Neural cell (in vitro differentiated cells): ENCODE measurements around the gene TPD52L1. TPM values are rescaled to one million over a fixed set of nuclear protein-coding genes. Genes with fewer than 3 reads are reported as not detected.

Experiments
- H2AFZ ChIP-seq: fragments of 200-600, 300-800 bp; sonication (generic), shearing (Covaris generic); 2 replicates; pipeline ENCODE4 v1.6.0; 2014; ENCODE audit warnings: low read depth, mild to moderate bottlenecking, antibody characterized with exemption, low read length, moderate library complexity
- H3F3A ChIP-seq: fragments of 200-600 bp; shearing (Covaris generic); 2 replicates; pipeline ENCODE4 v1.6.1; 2016; ENCODE audit warnings: mild to moderate bottlenecking, moderate library complexity, mixed read lengths, antibody characterized with exemption, low read length; ENCODE audit not compliant: insufficient read depth, poor library complexity, severe bottlenecking
- H3K27ac ChIP-seq: fragments of 200-600, 300-800 bp; sonication (generic), shearing (Covaris generic); 2 replicates; pipeline ENCODE4 v1.5.1; 2014; ENCODE audit warnings: mild to moderate bottlenecking, low read length, moderate library complexity
- H3K27me3 ChIP-seq: fragments of 300-800, 200-600 bp; sonication (generic), shearing (Covaris generic); 2 replicates; pipeline ENCODE4 v1.6.0; 2014; ENCODE audit warnings: mild to moderate bottlenecking, low read depth, low read length, moderate library complexity; ENCODE audit not compliant: insufficient read depth
- H3K36me3 ChIP-seq: fragments of 300-800, 200-600 bp; sonication (generic), shearing (Covaris generic); 2 replicates; pipeline ENCODE4 v1.5.1; 2014; ENCODE audit warnings: mild to moderate bottlenecking, antibody characterized with exemption, low read length, moderate library complexity; ENCODE audit not compliant: insufficient read depth
- H3K4me2 ChIP-seq: fragments of 300-800, 200-600 bp; sonication (generic), shearing (Covaris generic); 2 replicates; pipeline ENCODE4 v1.6.0; 2014; ENCODE audit warnings: mild to moderate bottlenecking, low read length
- H3K4me3 ChIP-seq: fragments of 300-800, 200-600 bp; sonication (generic), shearing (Covaris generic); 2 replicates; pipeline ENCODE4 v1.5.1; 2014; ENCODE audit warnings: mild to moderate bottlenecking, low read length, moderate library complexity
- H3K79me2 ChIP-seq: fragments of 200-600 bp; shearing (Covaris generic); replicated peaks from 2 replicates; pipeline ENCODE4 v1.6.0; 2014; ENCODE audit warnings: mild to moderate bottlenecking, low read length, moderate library complexity; ENCODE audit not compliant: insufficient read depth
- H3K9ac ChIP-seq: fragments of 300-800, 200-600 bp; sonication (generic), shearing (Covaris generic); 2 replicates; pipeline ENCODE4 v1.6.1; 2016; ENCODE audit warnings: mild to moderate bottlenecking, low read length, mixed read lengths
- H3K9me2 ChIP-seq: fragments of 200-600 bp; shearing (Covaris generic); 2 replicates; pipeline ENCODE4 v1.6.1; 2016; ENCODE audit warnings: mild to moderate bottlenecking, low read length, mixed read lengths; ENCODE audit not compliant: insufficient read depth
- H3K9me3 ChIP-seq: fragments of 200-600, 300-800 bp; sonication (generic), shearing (Covaris generic); 2 replicates; pipeline ENCODE4 v1.6.1; 2016; ENCODE audit warnings: mild to moderate bottlenecking, mixed run types, low read length, moderate library complexity, mixed read lengths
- H4K20me1 ChIP-seq: fragments of 200-600 bp; shearing (Covaris generic); 2 replicates; pipeline ENCODE4 v1.6.1; 2016; ENCODE audit warnings: mild to moderate bottlenecking, mixed run types; ENCODE audit not compliant: insufficient read depth
- EP300 ChIP-seq: fragments of 450-650 bp; conservative IDR thresholded peaks from 2 replicates; pipeline ENCODE4 v1.6.1; 2014; ENCODE audit warnings: antibody characterized with exemption, mild to moderate bottlenecking, moderate library complexity; ENCODE audit not compliant: poor library complexity, severe bottlenecking
- EZH2 ChIP-seq: fragments of 200-600, 300-800 bp; shearing (Covaris generic), sonication (generic); IDR thresholded peaks from 2 replicates; pipeline ENCODE4 v1.6.1; 2014; ENCODE audit warnings: antibody characterized with exemption, low read length, borderline replicate concordance, mild to moderate bottlenecking; ENCODE audit not compliant: insufficient read depth, poor library complexity, severe bottlenecking
- MXI1 ChIP-seq: fragments of 450-650 bp; conservative IDR thresholded peaks from 2 replicates; pipeline ENCODE4 v1.6.1; 2014; ENCODE audit warnings: antibody characterized with exemption, mild to moderate bottlenecking; ENCODE audit not compliant: poor library complexity, severe bottlenecking
- POLR2AphosphoS5 ChIP-seq: IDR thresholded peaks from 2 replicates; pipeline ENCODE4 v1.6.1; 2012
- RAD21 ChIP-seq: fragments of 450-650 bp; conservative IDR thresholded peaks from 2 replicates; pipeline ENCODE4 v1.6.1; 2014; ENCODE audit warnings: antibody characterized with exemption, mild to moderate bottlenecking, moderate library complexity
- SMC3 ChIP-seq: fragments of 450-650 bp; conservative IDR thresholded peaks from 2 replicates; pipeline ENCODE4 v1.6.1; 2014; ENCODE audit warnings: antibody characterized with exemption, mild to moderate bottlenecking, moderate library complexity; ENCODE audit not compliant: poor library complexity
- TAF1 ChIP-seq: IDR thresholded peaks from 2 replicates; pipeline ENCODE4 v1.6.1; 2012; ENCODE audit warnings: low read depth
- polyA plus RNA-seq: library from polyadenylated mRNA; depleted of rRNA; stranded (reverse); fragments of >200 nt; gene quantifications from 2 replicates; pipeline ENCODE4 v1.2.3, GENCODE V29; 2014
- TF ChIP-seq, protein P1 (sequence below): IDR thresholded peaks from 2 replicates; pipeline ENCODE4 v1.6.1; 2012; ENCODE audit warnings: borderline replicate concordance
- TF ChIP-seq, protein P2 (sequence below): fragments of 450-650 bp; IDR thresholded peaks from 2 replicates; pipeline ENCODE4 v1.5.1; 2014; ENCODE audit warnings: antibody characterized with exemption, mild to moderate bottlenecking, moderate library complexity; ENCODE audit not compliant: poor library complexity, severe bottlenecking

TPD52L1 gene
- polyA plus RNA-seq, 1 donor from 2014 or later, result 8.9 TPM

- H3K27ac ChIP-seq, result no peak overlapping the region
- no peak overlapping the region for H3K4me3 ChIP-seq
- no peaks in the 10 kb centered on the region for H4K20me1 ChIP-seq
- no peaks in the 10 kb centered on the region for H3K9me3 ChIP-seq
- H3F3A ChIP-seq, result no peaks in the 10 kb centered on the region
- no peak overlapping the region for H3K4me2 ChIP-seq
- no peak overlapping the region for H3K9ac ChIP-seq
- H2AFZ ChIP-seq, result no peak overlapping the region
- H3K79me2 ChIP-seq, result no peaks in the 10 kb centered on the region
- no peaks in the 10 kb centered on the region for H3K27me3 ChIP-seq
- TF ChIP-seq EZH2 (no peak), MXI1 (no peak), POLR2AphosphoS5 (no peak), RAD21 (no peak), EP300 (no peak), TAF1 (no peak), SMC3 (no peak)
- TF ChIP-seq, protein P1, sequence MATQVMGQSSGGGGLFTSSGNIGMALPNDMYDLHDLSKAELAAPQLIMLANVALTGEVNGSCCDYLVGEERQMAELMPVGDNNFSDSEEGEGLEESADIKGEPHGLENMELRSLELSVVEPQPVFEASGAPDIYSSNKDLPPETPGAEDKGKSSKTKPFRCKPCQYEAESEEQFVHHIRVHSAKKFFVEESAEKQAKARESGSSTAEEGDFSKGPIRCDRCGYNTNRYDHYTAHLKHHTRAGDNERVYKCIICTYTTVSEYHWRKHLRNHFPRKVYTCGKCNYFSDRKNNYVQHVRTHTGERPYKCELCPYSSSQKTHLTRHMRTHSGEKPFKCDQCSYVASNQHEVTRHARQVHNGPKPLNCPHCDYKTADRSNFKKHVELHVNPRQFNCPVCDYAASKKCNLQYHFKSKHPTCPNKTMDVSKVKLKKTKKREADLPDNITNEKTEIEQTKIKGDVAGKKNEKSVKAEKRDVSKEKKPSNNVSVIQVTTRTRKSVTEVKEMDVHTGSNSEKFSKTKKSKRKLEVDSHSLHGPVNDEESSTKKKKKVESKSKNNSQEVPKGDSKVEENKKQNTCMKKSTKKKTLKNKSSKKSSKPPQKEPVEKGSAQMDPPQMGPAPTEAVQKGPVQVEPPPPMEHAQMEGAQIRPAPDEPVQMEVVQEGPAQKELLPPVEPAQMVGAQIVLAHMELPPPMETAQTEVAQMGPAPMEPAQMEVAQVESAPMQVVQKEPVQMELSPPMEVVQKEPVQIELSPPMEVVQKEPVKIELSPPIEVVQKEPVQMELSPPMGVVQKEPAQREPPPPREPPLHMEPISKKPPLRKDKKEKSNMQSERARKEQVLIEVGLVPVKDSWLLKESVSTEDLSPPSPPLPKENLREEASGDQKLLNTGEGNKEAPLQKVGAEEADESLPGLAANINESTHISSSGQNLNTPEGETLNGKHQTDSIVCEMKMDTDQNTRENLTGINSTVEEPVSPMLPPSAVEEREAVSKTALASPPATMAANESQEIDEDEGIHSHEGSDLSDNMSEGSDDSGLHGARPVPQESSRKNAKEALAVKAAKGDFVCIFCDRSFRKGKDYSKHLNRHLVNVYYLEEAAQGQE, result no peak
- TF ChIP-seq, protein P2, sequence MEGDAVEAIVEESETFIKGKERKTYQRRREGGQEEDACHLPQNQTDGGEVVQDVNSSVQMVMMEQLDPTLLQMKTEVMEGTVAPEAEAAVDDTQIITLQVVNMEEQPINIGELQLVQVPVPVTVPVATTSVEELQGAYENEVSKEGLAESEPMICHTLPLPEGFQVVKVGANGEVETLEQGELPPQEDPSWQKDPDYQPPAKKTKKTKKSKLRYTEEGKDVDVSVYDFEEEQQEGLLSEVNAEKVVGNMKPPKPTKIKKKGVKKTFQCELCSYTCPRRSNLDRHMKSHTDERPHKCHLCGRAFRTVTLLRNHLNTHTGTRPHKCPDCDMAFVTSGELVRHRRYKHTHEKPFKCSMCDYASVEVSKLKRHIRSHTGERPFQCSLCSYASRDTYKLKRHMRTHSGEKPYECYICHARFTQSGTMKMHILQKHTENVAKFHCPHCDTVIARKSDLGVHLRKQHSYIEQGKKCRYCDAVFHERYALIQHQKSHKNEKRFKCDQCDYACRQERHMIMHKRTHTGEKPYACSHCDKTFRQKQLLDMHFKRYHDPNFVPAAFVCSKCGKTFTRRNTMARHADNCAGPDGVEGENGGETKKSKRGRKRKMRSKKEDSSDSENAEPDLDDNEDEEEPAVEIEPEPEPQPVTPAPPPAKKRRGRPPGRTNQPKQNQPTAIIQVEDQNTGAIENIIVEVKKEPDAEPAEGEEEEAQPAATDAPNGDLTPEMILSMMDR, result no peak
- H3K36me3 ChIP-seq, result no peaks in the 10 kb centered on the region
- no peaks in the 10 kb centered on the region for H3K9me2 ChIP-seq
Measured at GRCh38 chr6:125120054-125120590, 33.5 kb upstream of the TPD52L1 start.

DNA sequence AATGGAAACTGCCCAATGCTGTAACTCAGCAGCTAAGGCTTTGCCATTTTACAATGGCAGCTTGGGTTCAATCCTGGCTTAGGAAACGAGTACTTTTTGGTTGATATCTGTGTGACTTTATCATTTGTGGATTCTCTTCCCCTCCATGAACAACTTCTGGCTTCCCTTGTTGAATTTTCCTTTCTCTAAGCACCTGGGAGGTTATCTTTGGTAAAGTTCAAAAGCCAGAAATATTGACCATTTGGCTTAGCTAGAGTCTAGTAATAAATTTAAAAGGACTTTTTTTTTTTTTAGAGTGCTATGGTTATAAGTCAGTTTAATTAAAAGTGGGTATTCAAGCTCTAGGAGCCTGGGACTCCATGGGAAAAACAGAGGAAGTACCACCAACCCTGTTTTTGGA is 31.7 kb upstream of the TPD52L1 start:
- Histone ChIP-seq H3K4me2 (no peak overlapping the region), H3K9me3 (no peaks in the 10 kb centered on the region), H2AFZ (no peak overlapping the region), H3K4me3 (no peak overlapping the region), H3K36me3 (no peaks in the 10 kb centered on the region), H3K9me2 (no peaks in the 10 kb centered on the region), H3K9ac (no peak overlapping the region), H3K27ac (no peak overlapping the region), H3F3A (no peaks in the 10 kb centered on the region), H3K27me3 (no peaks in the 10 kb centered on the region), H3K79me2 (no peaks in the 10 kb centered on the region), H4K20me1 (no peaks in the 10 kb centered on the region)
- TF ChIP-seq EP300 (no peak), SMC3 (no peak), MXI1 (no peak), TAF1 (no peak), EZH2 (no peak), RAD21 (no peak), POLR2AphosphoS5 (no peak)
- TF ChIP-seq, protein P1, result no peak
- TF ChIP-seq, protein P2, result no peak
